Ovary (tissue), 9 donors: ENCODE results near the gene MAD1L1. TPM values are rescaled to one million over a fixed set of nuclear protein-coding genes. Genes with fewer than 3 reads are reported as not detected.
"Not testable (repeated sequence)": the region's sequence is repeated elsewhere in the genome, so short reads cannot be mapped to it uniquely, and the experiment has no call there.

ENCODE experiments used
- DNase-seq, 5 donors: peaks; one replicate each; pipeline ENCODE4 v3.0.0-alpha.2; 2019 to 2020
- H3K27ac ChIP-seq, 2 donors: fragments of 200-600 bp; one replicate each; pipeline versions ENCODE4 v1.5.1 to v1.8.0; 2019 to 2022
- H3K27me3 ChIP-seq: fragments of 200-600 bp; one replicate; pipeline ENCODE4 v1.8.0; 2022
- H3K36me3 ChIP-seq: fragments of 200-600 bp; sonication (generic); one replicate; pipeline ENCODE4 v1.5.1; 2019
- H3K4me1 ChIP-seq: one replicate; pipeline ENCODE4 v1.8.1; 2013; ENCODE audit warnings: mild to moderate bottlenecking, moderate library complexity; ENCODE audit not compliant: insufficient read depth
- H3K4me3 ChIP-seq: fragments of 200-600 bp; sonication (generic); one replicate; pipeline ENCODE4 v1.5.1; 2017
- H3K9me3 ChIP-seq, 2 donors: fragments of 200-600 bp in 1 of 2; sonication (generic) in 1 of 2; one replicate each; pipeline versions ENCODE4 v1.5.1 to v1.8.1; 2013 to 2019; ENCODE audit warnings: mild to moderate bottlenecking in 1 of 2, moderate library complexity in 1 of 2
- EP300 ChIP-seq: sonication (generic); formaldehyde crosslinking; IDR thresholded peaks from one replicate; pipeline ENCODE4 v1.6.1; 2017; ENCODE audit warnings: antibody characterized with exemption
- POLR2A ChIP-seq: fragments of 450-650 bp; IDR thresholded peaks from one replicate; pipeline ENCODE4 v1.6.1; 2017; ENCODE audit warnings: antibody characterized with exemption, mild to moderate bottlenecking, moderate library complexity
- WGBS, 3 donors: extraction: QIAGEN DNeasy Blood & Tissue Kit in 1 of 3; methylation state at CpG; one replicate each; pipeline versions ENCODE4 v1.1.5 to v1.1.7; 2013 to 2017; 5-methylcytosine and 5-hydroxymethylcytosine counted together
- intact Hi-C, 4 donors: fragments of 100-400 bp; cut with DNase I; formaldehyde crosslinking; loops; one replicate each; pipeline versions ENCODE4 v1.11.0 to v1.15.1; 2022 to 2023
- polyA plus RNA-seq, 2 donors: library from polyadenylated mRNA; stranded (reverse); fragments of 200-250 nt in 1 of 2; fragments of 350-450 nt in 1 of 2; fragmentation: Illumina TruSeq in 1 of 2; extraction: RNeasy Lipid Tissue Mini Kit (QIAGEN cat#74804) in 1 of 2; gene quantifications; one replicate each; pipeline ENCODE4 v1.2.3, GENCODE V29; 2013 to 2014
- total RNA-seq, 7 donors: library from RNA; depleted of rRNA in 2 of 7; stranded (reverse); fragments of >200 nt in 2 of 7; fragmentation: NEBNext Ultra II Directional in 3 of 7; extraction: Animal tissue kit (Norgen Biotek cat#: 25700) in 3 of 7; gene quantifications; one replicate each; pipeline versions ENCODE4 v1.1.0 to v1.2.4, GENCODE V29; 2016 to 2023
- TF ChIP-seq, protein P1 (sequence below), 3 donors: fragments of 450-650 bp in 2 of 3; fragments of 200-600 bp in 1 of 3; IDR thresholded peaks; one replicate each; pipeline versions ENCODE4 v1.5.1 to v1.8.0; 2016 to 2022; ENCODE audit warnings: antibody characterized with exemption in 3 of 3, mild to moderate bottlenecking in 1 of 3
- donor health status: DM: no; HTN: no; CAD: no; lungs with moderate emphysema.
- donor health status: DM: no; HTN: no; CAD: no.
- donor health status: Bipolar disorder and iron deficiency.
- donor health status: DM: yes; HTN: yes; CAD: no.
- donor health status: DM: no; HTN: no; CAD: no.
- donor health status: DM: yes; HTN: yes; CAD: no.

Gene MAD1L1
- total and polyA plus RNA-seq, 9 donors: 5.9 to 36.6 (median 22.8) TPM

DNA sequence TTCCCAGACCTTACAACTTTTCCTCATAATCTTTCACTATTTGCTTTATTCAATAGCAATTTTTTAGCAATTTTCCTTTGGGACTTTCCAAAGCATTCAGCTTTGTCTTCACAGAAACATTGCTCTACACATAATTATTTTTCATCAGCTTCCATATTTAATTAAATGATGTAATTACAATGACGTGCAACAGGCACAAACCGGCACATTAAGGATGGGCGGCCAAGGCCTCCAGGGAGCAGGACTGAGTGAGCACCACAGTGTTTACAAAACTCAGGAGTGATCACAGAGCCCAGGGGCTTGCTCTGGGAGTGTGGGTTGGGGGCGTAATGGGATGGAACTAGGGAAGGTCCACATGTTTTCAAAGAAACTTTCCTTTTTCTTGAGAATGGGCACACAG is 69.8 kb downstream of the MAD1L1 start:
- H3K27me3 ChIP-seq: no peaks in the 10 kb centered on the region
- H3K27ac ChIP-seq: no peak overlapping the region

GRCh38 chr7:2162004-2162902 is 70.5 kb downstream of the MAD1L1 start:
- H3K9me3 ChIP-seq, DNase-seq, H3K27ac ChIP-seq, H3K36me3 ChIP-seq, H3K27me3 ChIP-seq, H3K4me3 ChIP-seq, intact Hi-C loops, H3K4me1 ChIP-seq: not testable (repeated sequence)
- WGBS, 3 donors: 69 to 80% (median 75%) methylated on average over 15 to 17 of the region's 17 CpGs

More for the DNA sequence above, 69.8 kb downstream of the MAD1L1 start:
- TF ChIP-seq, protein P1, sequence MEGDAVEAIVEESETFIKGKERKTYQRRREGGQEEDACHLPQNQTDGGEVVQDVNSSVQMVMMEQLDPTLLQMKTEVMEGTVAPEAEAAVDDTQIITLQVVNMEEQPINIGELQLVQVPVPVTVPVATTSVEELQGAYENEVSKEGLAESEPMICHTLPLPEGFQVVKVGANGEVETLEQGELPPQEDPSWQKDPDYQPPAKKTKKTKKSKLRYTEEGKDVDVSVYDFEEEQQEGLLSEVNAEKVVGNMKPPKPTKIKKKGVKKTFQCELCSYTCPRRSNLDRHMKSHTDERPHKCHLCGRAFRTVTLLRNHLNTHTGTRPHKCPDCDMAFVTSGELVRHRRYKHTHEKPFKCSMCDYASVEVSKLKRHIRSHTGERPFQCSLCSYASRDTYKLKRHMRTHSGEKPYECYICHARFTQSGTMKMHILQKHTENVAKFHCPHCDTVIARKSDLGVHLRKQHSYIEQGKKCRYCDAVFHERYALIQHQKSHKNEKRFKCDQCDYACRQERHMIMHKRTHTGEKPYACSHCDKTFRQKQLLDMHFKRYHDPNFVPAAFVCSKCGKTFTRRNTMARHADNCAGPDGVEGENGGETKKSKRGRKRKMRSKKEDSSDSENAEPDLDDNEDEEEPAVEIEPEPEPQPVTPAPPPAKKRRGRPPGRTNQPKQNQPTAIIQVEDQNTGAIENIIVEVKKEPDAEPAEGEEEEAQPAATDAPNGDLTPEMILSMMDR (IDR thresholded peaks at IDR 0.05): no peak
- TF ChIP-seq POLR2A: no peak
- DNase-seq: peak in 1 of 5 donors; percentile 8
- Histone ChIP-seq H3K9me3 (no peaks in the 10 kb centered on the region), H3K4me1 (no peaks in the 10 kb centered on the region), H3K36me3 (no peaks in the 10 kb centered on the region), H3K4me3 (no peak overlapping the region)
- WGBS, 3 donors: 86 to 92% (median 86%) methylated on average over 4 of the region's 4 CpGs
- intact Hi-C loops: no loop called here

- peak in 2 of 5 donors; percentile 16 to 17 for DNase-seq
- H3K9me3 ChIP-seq: no peaks in the 10 kb centered on the region
- peaks cover 5% of the 10 kb centered on the region for H3K4me1 ChIP-seq
- no peaks in the 10 kb centered on the region for H3K36me3 ChIP-seq
- no peak overlapping the region for H3K4me3 ChIP-seq
- H3K27ac ChIP-seq: no peak overlapping the region
- intact Hi-C loops: no loop called here
- TF ChIP-seq POLR2A (no peak), EP300 (no peak)
- TF ChIP-seq, protein P1 (IDR thresholded peaks at IDR 0.05): no peak
- 94 to 98% (median 97%) methylated on average over 8 of the region's 8 CpGs for WGBS, 3 donors
- no peaks in the 10 kb centered on the region for H3K27me3 ChIP-seq
Measured at GRCh38 chr7:2159176-2159520, 73.6 kb downstream of the MAD1L1 start.

GRCh38 chr7:2158331-2159175 is 74.2 kb downstream of the MAD1L1 start:
- H3K4me1 ChIP-seq: peaks cover 5% of the 10 kb centered on the region
- H3K9me3 ChIP-seq: no peaks in the 10 kb centered on the region
- TF ChIP-seq EP300 (no peak), POLR2A (no peak)
- TF ChIP-seq, protein P1 (IDR thresholded peaks at IDR 0.05): no peak
- H3K4me3 ChIP-seq: no peak overlapping the region
- no peaks in the 10 kb centered on the region for H3K36me3 ChIP-seq
- DNase-seq: peak in 3 of 5 donors; percentile 16 to 30 (median 21)
- 92 to 93% (median 92%) methylated on average over 13 of the region's 13 CpGs for WGBS, 3 donors
- H3K27ac ChIP-seq: peak overlapping the region in 1 of 2 donors; percentile 73
- intact Hi-C loops: no loop called here
- H3K27me3 ChIP-seq: no peaks in the 10 kb centered on the region
